ENCODE data around the gene EFCC1.

Gene EFCC1

DNA sequence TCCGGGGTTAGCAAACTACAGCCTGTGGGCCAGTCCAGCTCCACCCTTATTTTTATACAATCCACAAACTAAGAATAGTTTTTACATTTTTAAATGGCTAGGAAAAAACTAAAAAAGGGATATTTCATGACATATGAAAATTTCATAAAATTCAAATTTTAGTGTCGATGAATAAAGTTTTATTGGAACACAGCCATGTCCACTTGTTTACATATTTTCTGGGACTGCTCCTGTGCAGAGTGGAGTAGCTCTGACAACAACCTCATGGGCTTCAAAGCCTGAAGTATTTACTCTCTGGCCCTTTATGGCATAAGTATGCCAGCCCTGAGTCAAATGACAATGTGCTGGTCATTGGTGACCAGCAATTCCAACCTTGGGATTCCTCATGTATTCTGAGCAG is 17.2 kb downstream of the EFCC1 start:
- H4K20me1 ChIP-seq (ENCODE audit: low read depth, low read length), result no peaks in the 10 kb centered on the region
- H3K9me3 ChIP-seq (ENCODE audit: insufficient read depth, low read length), result no peaks in the 10 kb centered on the region
- no peak overlapping the region for H3K4me3 ChIP-seq (ENCODE audit: insufficient read depth, low read length, poor library complexity, severe bottlenecking)
- no peaks in the 10 kb centered on the region for H3K27me3 ChIP-seq (ENCODE audit: low read length)
- no peaks in the 10 kb centered on the region for H3K9me2 ChIP-seq (replicated peaks; ENCODE audit: insufficient read depth, low read length)
- H3K79me2 ChIP-seq (ENCODE audit: insufficient read depth, low read length), result no peaks in the 10 kb centered on the region
- TF ChIP-seq EZH2phosphoT487 (conservative IDR thresholded peaks at IDR 0.05; ENCODE audit: low read length), result no peak
- TF ChIP-seq, protein P1, sequence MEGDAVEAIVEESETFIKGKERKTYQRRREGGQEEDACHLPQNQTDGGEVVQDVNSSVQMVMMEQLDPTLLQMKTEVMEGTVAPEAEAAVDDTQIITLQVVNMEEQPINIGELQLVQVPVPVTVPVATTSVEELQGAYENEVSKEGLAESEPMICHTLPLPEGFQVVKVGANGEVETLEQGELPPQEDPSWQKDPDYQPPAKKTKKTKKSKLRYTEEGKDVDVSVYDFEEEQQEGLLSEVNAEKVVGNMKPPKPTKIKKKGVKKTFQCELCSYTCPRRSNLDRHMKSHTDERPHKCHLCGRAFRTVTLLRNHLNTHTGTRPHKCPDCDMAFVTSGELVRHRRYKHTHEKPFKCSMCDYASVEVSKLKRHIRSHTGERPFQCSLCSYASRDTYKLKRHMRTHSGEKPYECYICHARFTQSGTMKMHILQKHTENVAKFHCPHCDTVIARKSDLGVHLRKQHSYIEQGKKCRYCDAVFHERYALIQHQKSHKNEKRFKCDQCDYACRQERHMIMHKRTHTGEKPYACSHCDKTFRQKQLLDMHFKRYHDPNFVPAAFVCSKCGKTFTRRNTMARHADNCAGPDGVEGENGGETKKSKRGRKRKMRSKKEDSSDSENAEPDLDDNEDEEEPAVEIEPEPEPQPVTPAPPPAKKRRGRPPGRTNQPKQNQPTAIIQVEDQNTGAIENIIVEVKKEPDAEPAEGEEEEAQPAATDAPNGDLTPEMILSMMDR (IDR thresholded peaks at IDR 0.05; ENCODE audit: insufficient read depth, low read length, poor library complexity, severe bottlenecking), result no peak
- no peaks in the 10 kb centered on the region for H3K36me3 ChIP-seq (ENCODE audit: low read length)
- no peak overlapping the region for H3K27ac ChIP-seq (ENCODE audit: low read depth, low read length)
- no peaks in the 10 kb centered on the region for H3F3A ChIP-seq (ENCODE audit: insufficient read depth)
- no peak overlapping the region for H2AFZ ChIP-seq (ENCODE audit: low read depth, low read length, severe bottlenecking)
- H3K9ac ChIP-seq (ENCODE audit: low read length), result no peak overlapping the region
- no peak overlapping the region for H3K4me2 ChIP-seq (ENCODE audit: low read depth, low read length, poor library complexity, severe bottlenecking)

DNA sequence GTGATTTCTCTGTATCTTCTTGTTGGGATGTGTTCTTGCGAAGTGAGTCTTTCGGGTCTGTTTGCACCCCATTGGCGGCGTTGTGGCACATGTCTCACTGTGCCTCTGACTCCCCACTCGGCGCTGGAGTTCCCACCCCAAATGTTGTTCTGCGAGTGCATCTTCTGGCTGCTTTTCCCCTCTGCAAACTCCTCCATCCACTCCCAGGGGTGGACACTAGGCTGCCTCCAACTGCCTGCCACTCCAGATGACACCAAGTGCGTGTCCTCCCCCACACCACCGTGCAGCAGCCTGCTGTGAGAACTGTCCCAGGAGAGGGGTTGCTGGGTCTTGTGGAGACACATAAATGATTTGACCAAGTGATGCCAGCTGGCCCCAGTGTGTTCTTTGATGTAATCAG is 17.6 kb downstream of the EFCC1 start:
- no peaks in the 10 kb centered on the region for H3K9me2 ChIP-seq (replicated peaks; ENCODE audit: insufficient read depth, low read length)
- no peak for TF ChIP-seq EZH2phosphoT487 (conservative IDR thresholded peaks at IDR 0.05; ENCODE audit: low read length)
- TF ChIP-seq, protein P1 (IDR thresholded peaks at IDR 0.05; ENCODE audit: insufficient read depth, low read length, poor library complexity, severe bottlenecking), result no peak
- no peak overlapping the region for H3K9ac ChIP-seq (ENCODE audit: low read length)
- no peaks in the 10 kb centered on the region for H3K9me3 ChIP-seq (ENCODE audit: insufficient read depth, low read length)
- no peak overlapping the region for H3K4me2 ChIP-seq (ENCODE audit: low read depth, low read length, poor library complexity, severe bottlenecking)
- H3K36me3 ChIP-seq (ENCODE audit: low read length), result no peaks in the 10 kb centered on the region
- no peaks in the 10 kb centered on the region for H3F3A ChIP-seq (ENCODE audit: insufficient read depth)
- no peaks in the 10 kb centered on the region for H4K20me1 ChIP-seq (ENCODE audit: low read depth, low read length)
- H3K27me3 ChIP-seq (ENCODE audit: low read length), result no peaks in the 10 kb centered on the region
- no peaks in the 10 kb centered on the region for H3K79me2 ChIP-seq (ENCODE audit: insufficient read depth, low read length)
- no peak overlapping the region for H3K4me3 ChIP-seq (ENCODE audit: insufficient read depth, low read length, poor library complexity, severe bottlenecking)
- H3K27ac ChIP-seq (ENCODE audit: low read depth, low read length), result no peak overlapping the region
- no peak overlapping the region for H2AFZ ChIP-seq (ENCODE audit: low read depth, low read length, severe bottlenecking)

- no peak overlapping the region for H3K4me3 ChIP-seq (ENCODE audit: insufficient read depth, low read length, poor library complexity, severe bottlenecking)
- H3K4me2 ChIP-seq (ENCODE audit: low read depth, low read length, poor library complexity, severe bottlenecking), result no peak overlapping the region
- no peak overlapping the region for H3K9ac ChIP-seq (ENCODE audit: low read length)
- H3K27me3 ChIP-seq (ENCODE audit: low read length), result no peaks in the 10 kb centered on the region
- TF ChIP-seq, protein P1 (IDR thresholded peaks at IDR 0.05; ENCODE audit: insufficient read depth, low read length, poor library complexity, severe bottlenecking), result no peak
- TF ChIP-seq EZH2phosphoT487 (conservative IDR thresholded peaks at IDR 0.05; ENCODE audit: low read length), result no peak
- no peaks in the 10 kb centered on the region for H3K79me2 ChIP-seq (ENCODE audit: insufficient read depth, low read length)
- H3K9me2 ChIP-seq (replicated peaks; ENCODE audit: insufficient read depth, low read length), result no peaks in the 10 kb centered on the region
- no peaks in the 10 kb centered on the region for H3K9me3 ChIP-seq (ENCODE audit: insufficient read depth, low read length)
- no peak overlapping the region for H2AFZ ChIP-seq (ENCODE audit: low read depth, low read length, severe bottlenecking)
- H3F3A ChIP-seq (ENCODE audit: insufficient read depth), result no peaks in the 10 kb centered on the region
- H3K36me3 ChIP-seq (ENCODE audit: low read length), result no peaks in the 10 kb centered on the region
- H3K27ac ChIP-seq (ENCODE audit: low read depth, low read length), result no peak overlapping the region
- no peaks in the 10 kb centered on the region for H4K20me1 ChIP-seq (ENCODE audit: low read depth, low read length)
These were observed 18.2 kb downstream of the EFCC1 start for GRCh38 chr3:129019266-129019665.
